Endothelial cell of umbilical vein (primary cell): ENCODE results near the gene EFCAB9. TPM values are rescaled to one million over a fixed set of nuclear protein-coding genes. Genes with fewer than 3 reads are reported as not detected.

ENCODE experiments used
- BruUV-seq: library from RNA; stranded (reverse); fragments of 400-500 nt; replicated peaks from 2 replicates; lab custom pipeline; 2021; lab: Mats Ljungman, UMichigan
- CTCF ChIA-PET: fragments of 300-600, 350-600 bp; sonication (Branson Sonifier 250); formaldehyde crosslinking; loops from one replicate; lab custom pipeline; 2021; ENCODE audit warnings: antibody characterized with exemption, inconsistent platforms; lab: Charles Lee
- POLR2A ChIA-PET: fragments of 300-600, 350-600 bp; sonication (Branson Sonifier 250); formaldehyde crosslinking; loops from one replicate; lab custom pipeline; 2021; ENCODE audit warnings: antibody characterized with exemption, inconsistent platforms; lab: Charles Lee
- DNase-seq: peaks from one replicate; pipeline ENCODE4 v3.0.0-alpha.2; 2011; ENCODE audit warnings: low read depth, low spot score
- FAIRE-seq: peaks from 2 replicates; lab custom pipeline; 2011; peaks lifted over from hg19 to GRCh38; lab: Jason Lieb, UNC
- H2AFZ ChIP-seq: 2 replicates; pipeline ENCODE4 v1.6.0; 2012; ENCODE audit warnings: low read depth, low read length, control low read depth, inconsistent platforms
- H3K27ac ChIP-seq: 2 replicates; pipeline ENCODE4 v1.5.1; 2011; ENCODE audit warnings: low read depth, mild to moderate bottlenecking, control low read depth, low read length, moderate library complexity; ENCODE audit not compliant: insufficient read depth
- H3K27me3 ChIP-seq, 2 experiments: 2 replicates each; pipeline versions ENCODE4 v1.6.0 to v1.6.1; 2011; ENCODE audit warnings: low read length in 2 of 2, mixed read lengths in 1 of 2; ENCODE audit not compliant: control insufficient read depth in 2 of 2, insufficient read depth in 2 of 2
- H3K36me3 ChIP-seq, 2 experiments: 2 replicates in 1 of 2; 3 replicates in 1 of 2; pipeline ENCODE4 v1.5.1; 2011; ENCODE audit warnings: low read length in 2 of 2, mild to moderate bottlenecking in 1 of 2, moderate library complexity in 1 of 2; ENCODE audit not compliant: control insufficient read depth in 2 of 2, insufficient read depth in 2 of 2; ENCODE audit errors: extremely low read depth in 1 of 2
- H3K4me1 ChIP-seq: 3 replicates; pipeline ENCODE4 v1.5.1; 2011; ENCODE audit warnings: mild to moderate bottlenecking, low read length; ENCODE audit not compliant: control insufficient read depth, insufficient read depth; ENCODE audit errors: extremely low read depth
- H3K4me2 ChIP-seq: 2 replicates; pipeline ENCODE4 v1.6.1; 2011; ENCODE audit warnings: low read length, control low read depth, mixed read lengths; ENCODE audit not compliant: insufficient read depth
- H3K4me3 ChIP-seq, 3 experiments: fragments of 200-600 bp in 1 of 3; sonication (generic), shearing (Covaris generic) in 1 of 3; replicated peaks in 1 of 3; 2 replicates each; pipeline ENCODE4 v1.5.1; 2011 to 2016; ENCODE audit warnings: control low read depth in 3 of 3, low read length in 3 of 3, mild to moderate bottlenecking in 2 of 3, inconsistent platforms in 1 of 3, low read depth in 1 of 3, moderate library complexity in 1 of 3; ENCODE audit not compliant: insufficient read depth in 1 of 3
- H3K79me2 ChIP-seq: 2 replicates; pipeline ENCODE4 v1.6.0; 2012; ENCODE audit warnings: low read length, inconsistent platforms; ENCODE audit not compliant: control insufficient read depth, insufficient read depth
- H3K9ac ChIP-seq: replicated peaks from 2 replicates; pipeline ENCODE3; 2011; ENCODE audit warnings: low read length, control low read depth; ENCODE audit not compliant: insufficient read depth; ENCODE audit errors: extremely low read depth
- H3K9me1 ChIP-seq: replicated peaks from 3 replicates; pipeline ENCODE4 v1.6.0; 2011; ENCODE audit warnings: mild to moderate bottlenecking, low read length; ENCODE audit not compliant: control insufficient read depth, insufficient read depth; ENCODE audit errors: extremely low read depth
- H3K9me3 ChIP-seq: replicated peaks from 2 replicates; pipeline ENCODE4 v1.5.1; 2012; ENCODE audit warnings: low read length, inconsistent platforms; ENCODE audit not compliant: control insufficient read depth, insufficient read depth
- H4K20me1 ChIP-seq: replicated peaks from 2 replicates; pipeline ENCODE3; 2011; ENCODE audit warnings: mild to moderate bottlenecking, low read length; ENCODE audit not compliant: control insufficient read depth, insufficient read depth; ENCODE audit errors: extremely low read depth
- EZH2 ChIP-seq: IDR thresholded peaks from 2 replicates; pipeline ENCODE4 v1.6.1; 2012; ENCODE audit warnings: borderline replicate concordance, low read depth, mild to moderate bottlenecking, moderate library complexity, low read length, inconsistent platforms; ENCODE audit not compliant: severe bottlenecking
- FOS ChIP-seq: IDR thresholded peaks from 2 replicates; pipeline ENCODE4 v1.6.1; 2011; ENCODE audit warnings: mild to moderate bottlenecking, low read length, moderate library complexity, borderline replicate concordance; ENCODE audit not compliant: insufficient read depth
- GATA2 ChIP-seq: IDR thresholded peaks from 2 replicates; pipeline ENCODE4 v1.7.0; 2011; ENCODE audit warnings: low read depth, mild to moderate bottlenecking, moderate library complexity, mixed read lengths, low read length; ENCODE audit not compliant: insufficient read length, insufficient read depth
- JUN ChIP-seq: IDR thresholded peaks from 2 replicates; pipeline ENCODE4 v1.6.1; 2011; ENCODE audit warnings: borderline replicate concordance, low read depth; ENCODE audit not compliant: insufficient read length, insufficient read depth
- MYC ChIP-seq: IDR thresholded peaks from one replicate; pipeline ENCODE4 v1.6.1; 2011; ENCODE audit warnings: mild to moderate bottlenecking, low read depth, low read length
- POLR2A ChIP-seq: IDR thresholded peaks from 2 replicates; pipeline ENCODE4 v1.6.1; 2012; ENCODE audit warnings: low read depth, mild to moderate bottlenecking, control low read depth, low read length
- POLR2AphosphoS5 ChIP-seq: IDR thresholded peaks from 2 replicates; pipeline ENCODE4 v1.6.1; 2012; ENCODE audit warnings: low read depth, mild to moderate bottlenecking, control low read depth, low read length, moderate library complexity; ENCODE audit not compliant: insufficient read depth
- dilution Hi-C: fragments of 300-500 bp; cut with MboI; formaldehyde crosslinking; loops from one replicate; pipeline ENCODE4 v1.15.0; 2019; ENCODE audit warnings: low sequenced_read_pairs; ENCODE audit not compliant: extremely low pct_ligation_motif_present
- intact Hi-C: fragments of 100-400 bp; cut with micrococcal nuclease; formaldehyde crosslinking; loops from one replicate; pipeline ENCODE4 v1.10.0; 2022
- polyA plus RNA-seq, 4 experiments: library from polyadenylated mRNA; depleted of rRNA in 3 of 4; stranded (reverse) in 3 of 4; unstranded in 1 of 4; fragments of >200 nt; gene quantifications; 2 replicates each; pipeline versions ENCODE4 v1.2.1 to v1.2.3, GENCODE V29; 2011 to 2012; ENCODE audit warnings: missing spikeins in 1 of 4
- total RNA-seq: library from RNA; stranded (reverse); gene quantifications from 2 replicates; pipeline ENCODE4 v1.2.3, GENCODE V29; 2021
- TF ChIP-seq, protein P1 (sequence below), 2 donors: IDR thresholded peaks; 1 replicate in 1 of 2; 2 replicates in 1 of 2; pipeline ENCODE4 v1.5.1; 2011; ENCODE audit warnings: low read length in 2 of 2, mild to moderate bottlenecking in 2 of 2, moderate library complexity in 2 of 2, control low read depth in 1 of 2, inconsistent platforms in 1 of 2, low read depth in 1 of 2; ENCODE audit not compliant: insufficient read depth in 1 of 2; ENCODE audit errors: extremely low read depth in 1 of 2
- TF ChIP-seq, protein P2 (sequence below): IDR thresholded peaks from 2 replicates; pipeline ENCODE4 v1.6.1; 2011; ENCODE audit not compliant: insufficient read depth, insufficient read length

The EFCAB9 gene
- total and polyA plus RNA-seq, 2 donors (not counting 3 experiments of a cell fraction or from before 2014, with no cell fraction given): not detected

DNA sequence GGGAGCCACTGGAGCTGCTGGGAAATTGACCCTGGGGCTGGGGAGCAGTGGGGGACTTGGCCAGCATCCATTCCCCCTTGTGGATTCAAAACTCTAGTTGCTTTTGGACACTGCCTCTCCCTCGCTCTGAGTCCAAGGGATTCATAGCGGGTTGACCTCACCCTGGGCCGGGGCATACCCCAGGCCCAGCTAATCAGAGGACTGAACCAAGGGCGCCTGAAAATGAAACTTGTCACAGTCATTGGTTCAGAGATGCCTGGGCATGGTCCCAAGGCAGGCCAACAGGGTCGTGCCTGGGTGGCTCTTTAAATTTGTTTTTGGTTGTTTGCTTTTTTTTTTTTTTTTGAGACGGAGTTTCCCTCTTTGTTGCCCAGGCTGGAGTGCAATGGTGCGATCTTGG lies 28.5 kb upstream of the EFCAB9 start:
- BruUV-seq: no TSS peak
- no peak overlapping the region for H2AFZ ChIP-seq
- no peak overlapping the region for H3K9ac ChIP-seq
- ChIA-PET POLR2A (no interaction called here), CTCF (no interaction called here)
- H3K9me1 ChIP-seq: no peaks in the 10 kb centered on the region
- H3K4me1 ChIP-seq: no peaks in the 10 kb centered on the region
- no peaks in the 10 kb centered on the region for H3K79me2 ChIP-seq
- H4K20me1 ChIP-seq: no peaks in the 10 kb centered on the region
- no peaks in the 10 kb centered on the region for H3K9me3 ChIP-seq
- no peaks in the 10 kb centered on the region for H3K36me3 ChIP-seq
- DNase-seq (no peak), FAIRE-seq (no peak)
- H3K4me3 ChIP-seq: no peak overlapping the region
- TF ChIP-seq EZH2 (no peak), MYC (no peak), POLR2A (no peak), POLR2AphosphoS5 (no peak), FOS (no peak), JUN (no peak), GATA2 (no peak)
- TF ChIP-seq, protein P1, sequence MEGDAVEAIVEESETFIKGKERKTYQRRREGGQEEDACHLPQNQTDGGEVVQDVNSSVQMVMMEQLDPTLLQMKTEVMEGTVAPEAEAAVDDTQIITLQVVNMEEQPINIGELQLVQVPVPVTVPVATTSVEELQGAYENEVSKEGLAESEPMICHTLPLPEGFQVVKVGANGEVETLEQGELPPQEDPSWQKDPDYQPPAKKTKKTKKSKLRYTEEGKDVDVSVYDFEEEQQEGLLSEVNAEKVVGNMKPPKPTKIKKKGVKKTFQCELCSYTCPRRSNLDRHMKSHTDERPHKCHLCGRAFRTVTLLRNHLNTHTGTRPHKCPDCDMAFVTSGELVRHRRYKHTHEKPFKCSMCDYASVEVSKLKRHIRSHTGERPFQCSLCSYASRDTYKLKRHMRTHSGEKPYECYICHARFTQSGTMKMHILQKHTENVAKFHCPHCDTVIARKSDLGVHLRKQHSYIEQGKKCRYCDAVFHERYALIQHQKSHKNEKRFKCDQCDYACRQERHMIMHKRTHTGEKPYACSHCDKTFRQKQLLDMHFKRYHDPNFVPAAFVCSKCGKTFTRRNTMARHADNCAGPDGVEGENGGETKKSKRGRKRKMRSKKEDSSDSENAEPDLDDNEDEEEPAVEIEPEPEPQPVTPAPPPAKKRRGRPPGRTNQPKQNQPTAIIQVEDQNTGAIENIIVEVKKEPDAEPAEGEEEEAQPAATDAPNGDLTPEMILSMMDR (IDR thresholded peaks at IDR 0.05; ENCODE audit: extremely low read depth in 1 of 2, insufficient read depth in 1 of 2, low read depth in 1 of 2, low read length in 2 of 2): no peak
- TF ChIP-seq, protein P2, sequence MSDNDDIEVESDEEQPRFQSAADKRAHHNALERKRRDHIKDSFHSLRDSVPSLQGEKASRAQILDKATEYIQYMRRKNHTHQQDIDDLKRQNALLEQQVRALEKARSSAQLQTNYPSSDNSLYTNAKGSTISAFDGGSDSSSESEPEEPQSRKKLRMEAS: no peak
- no peak overlapping the region for H3K4me2 ChIP-seq
- intact Hi-C loops: no loop called here
- dilution Hi-C loops: no loop called here
- no peak overlapping the region for H3K27ac ChIP-seq
- H3K27me3 ChIP-seq: no peaks in the 10 kb centered on the region
